NCI-H526 (cell line): Measurements from ENCODE around the gene KATNB1.
A peak's percentile ranks its signal among the peaks of the same experiment; 100 is the strongest.
"Not testable (repeated sequence)": the region's sequence is repeated elsewhere in the genome, so short reads cannot be mapped to it uniquely, and the experiment has no call there.

Experiments used
- DNase-seq, 2 experiments: peaks; one replicate each; lab custom pipeline; 2025; lab: John Stamatoyannopoulos, UW

The KATNB1 gene

DNA sequence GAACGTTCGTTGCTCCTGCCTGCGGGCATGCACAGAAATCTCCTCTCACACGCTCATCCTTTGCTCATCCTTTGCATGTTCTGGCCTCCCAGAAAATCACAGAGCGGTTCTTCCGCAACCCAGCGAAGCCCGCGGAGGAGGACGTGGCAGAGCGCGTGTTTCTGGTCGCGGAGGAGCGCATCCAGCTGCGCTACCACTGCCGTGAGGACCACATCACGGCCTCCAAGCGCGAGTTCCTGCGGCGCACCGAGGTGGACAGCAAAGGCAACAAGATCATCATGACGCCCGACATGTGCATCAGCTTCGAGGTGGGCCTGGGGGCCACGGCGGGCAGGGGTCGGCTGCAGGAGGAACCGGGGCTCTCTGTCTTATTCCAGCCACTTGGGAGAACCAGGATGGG, 9.6 kb upstream of the KATNB1 start:
- DNase-seq = no peak

DNA sequence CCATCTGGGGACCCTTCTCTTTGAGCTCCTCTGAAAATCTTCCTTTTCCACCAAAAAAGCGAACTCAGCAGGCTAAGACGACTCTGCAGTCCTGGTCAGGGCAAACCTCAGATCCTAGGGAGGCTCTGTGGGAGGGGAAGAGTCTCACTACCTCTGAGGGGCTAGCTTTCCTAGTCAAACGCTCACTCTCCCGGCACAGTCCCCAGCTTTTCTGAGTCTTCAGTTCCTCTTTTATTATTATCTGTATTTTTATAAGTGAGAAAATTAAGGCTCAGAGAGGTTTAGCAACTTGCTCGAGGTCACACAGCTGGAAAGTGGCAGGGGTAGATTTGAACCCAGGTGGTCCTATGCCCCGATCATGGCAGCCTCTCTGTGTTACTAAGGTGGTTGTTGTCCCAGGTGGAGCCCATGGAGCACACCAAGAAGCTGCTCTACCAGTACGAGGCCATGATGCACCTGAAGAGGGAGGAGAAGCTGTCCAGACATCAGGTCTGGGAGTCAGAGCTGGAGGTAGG, 9.1 kb upstream of the KATNB1 start:
- DNase-seq = no peak

DNA sequence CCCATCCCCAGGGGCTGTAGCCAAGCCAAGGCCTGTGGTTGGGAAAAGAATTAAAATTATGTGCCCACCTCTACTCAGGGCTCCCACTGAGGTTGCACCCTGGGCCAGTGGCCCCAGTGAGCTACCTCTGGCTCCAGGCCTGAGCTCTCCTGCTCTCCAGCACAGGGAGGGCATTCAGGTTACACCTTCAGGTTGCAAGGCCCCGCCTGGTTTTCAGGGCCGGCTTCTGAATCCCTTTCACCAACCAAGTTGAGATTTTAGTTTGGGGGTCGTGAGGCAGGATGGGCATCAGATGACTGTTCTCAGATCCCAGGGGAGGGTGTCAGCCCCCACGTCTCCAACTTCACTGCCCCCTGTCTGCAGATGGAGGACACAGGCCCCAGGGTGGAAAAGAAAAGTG, 8.0 kb upstream of the KATNB1 start:
- no peak for DNase-seq

DNA sequence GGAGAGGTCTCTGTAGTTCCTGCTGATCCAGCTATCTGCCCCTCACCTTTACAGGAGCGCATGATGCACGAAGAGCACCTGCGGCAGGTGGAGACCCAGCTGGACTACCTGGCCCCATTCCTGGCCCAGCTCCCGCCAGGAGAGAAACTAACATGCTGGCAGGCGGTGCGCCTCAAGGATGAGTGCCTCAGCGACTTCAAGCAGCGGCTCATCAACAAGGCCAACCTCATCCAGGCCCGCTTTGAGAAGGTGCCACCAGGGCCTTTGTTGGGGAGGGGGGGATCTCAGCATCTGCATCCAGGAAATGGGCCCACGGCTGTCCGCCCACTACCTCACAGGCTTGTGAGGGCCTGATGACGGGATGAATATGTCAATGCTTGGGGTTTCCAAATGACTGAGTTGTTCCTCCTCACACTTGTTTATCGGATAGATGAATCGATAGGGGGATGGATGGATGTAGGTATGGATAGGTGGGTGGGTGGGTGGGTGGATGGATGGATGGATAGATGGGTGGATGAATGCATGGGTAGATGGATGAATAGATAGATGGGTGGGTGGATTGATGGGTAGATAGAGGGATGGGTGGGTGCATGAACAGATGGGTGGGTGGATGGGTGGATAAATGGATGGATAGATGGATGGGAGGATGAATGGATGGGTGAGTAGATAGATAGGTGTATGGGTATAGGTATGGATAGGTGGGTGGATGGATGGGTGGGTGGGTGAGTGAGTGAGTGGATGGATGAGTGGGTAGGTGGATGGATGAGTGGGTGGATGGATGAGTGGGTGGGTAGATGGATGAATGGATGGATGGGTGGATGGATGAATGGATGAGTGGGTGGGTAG, 7.0 kb upstream of the KATNB1 start:
- no peak for DNase-seq

DNA sequence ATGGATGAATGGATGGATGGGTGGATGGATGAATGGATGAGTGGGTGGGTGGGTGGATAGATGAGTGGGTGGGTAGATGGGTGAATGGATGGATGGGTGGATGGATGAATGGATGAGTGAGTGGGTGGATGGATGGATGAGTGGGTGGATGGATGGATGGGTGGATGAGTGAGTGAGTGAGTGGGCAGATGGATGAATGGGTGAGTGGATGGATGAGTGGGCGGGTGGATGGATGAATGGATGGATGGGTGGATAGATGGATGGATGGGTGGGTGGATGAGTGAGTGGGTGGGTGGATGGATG, 6.4 kb upstream of the KATNB1 start:
- no peak for DNase-seq

DNA sequence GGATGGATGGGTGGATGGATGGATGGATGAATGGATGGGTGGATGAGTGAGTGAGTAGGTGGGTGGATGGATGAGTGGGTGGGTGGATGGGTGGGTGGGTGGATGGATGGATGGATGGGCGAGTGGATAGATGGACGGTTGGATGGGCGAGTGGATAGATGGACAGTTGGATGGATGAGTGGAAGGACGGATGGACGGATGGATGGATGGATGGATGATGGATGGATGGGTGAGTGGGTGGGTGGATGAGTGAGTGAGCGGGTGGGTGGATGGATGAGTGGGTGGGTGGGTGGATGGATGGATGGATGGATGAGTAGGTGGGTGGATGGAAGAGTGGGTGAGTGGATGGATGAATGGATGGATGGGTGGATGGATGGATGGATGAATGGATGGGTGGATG, 5.7 kb upstream of the KATNB1 start:
- DNase-seq = not testable (repeated sequence)

DNA sequence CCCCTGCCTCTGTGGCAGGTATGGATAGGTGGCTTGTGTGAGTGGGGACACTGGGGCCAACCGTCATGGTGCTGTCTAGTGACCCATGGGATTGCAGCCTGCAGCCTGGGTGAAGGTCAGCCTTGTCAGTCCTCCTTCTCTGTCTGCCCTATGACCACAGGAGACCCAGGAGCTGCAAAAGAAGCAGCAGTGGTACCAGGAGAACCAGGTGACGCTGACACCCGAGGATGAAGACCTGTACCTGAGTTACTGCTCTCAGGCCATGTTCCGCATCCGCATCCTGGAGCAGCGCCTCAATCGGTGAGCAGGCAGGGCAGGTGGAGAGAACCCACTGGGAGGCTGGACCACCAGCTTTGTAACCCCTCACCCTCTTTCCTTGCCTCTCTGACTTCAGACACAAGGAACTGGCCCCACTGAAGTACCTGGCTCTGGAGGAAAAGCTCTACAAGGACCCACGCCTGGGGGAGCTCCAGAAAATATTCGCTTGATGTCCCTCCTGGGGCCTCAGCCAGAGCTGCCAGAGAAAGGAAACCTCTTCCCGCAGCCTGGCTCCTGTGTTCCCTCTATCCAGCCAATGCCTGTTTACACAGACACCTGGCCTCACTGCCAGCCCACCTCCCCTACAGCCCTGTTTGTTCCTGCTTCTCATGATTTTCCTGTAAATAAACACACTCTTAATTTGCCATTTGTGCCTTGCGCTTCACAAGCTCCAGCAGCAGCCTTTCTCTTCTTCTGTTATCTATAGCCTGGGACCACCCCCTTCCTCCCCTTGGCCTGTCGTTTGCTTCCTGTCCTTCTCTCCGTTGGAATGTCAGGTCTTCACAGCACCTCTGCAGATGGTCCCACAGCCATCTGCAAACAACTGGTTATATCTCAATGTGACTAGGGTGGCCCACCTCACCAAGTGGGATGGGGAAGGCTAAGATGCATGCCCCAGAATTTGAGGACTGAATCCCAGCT, 4.5 kb upstream of the KATNB1 start:
- DNase-seq = no peak

DNA sequence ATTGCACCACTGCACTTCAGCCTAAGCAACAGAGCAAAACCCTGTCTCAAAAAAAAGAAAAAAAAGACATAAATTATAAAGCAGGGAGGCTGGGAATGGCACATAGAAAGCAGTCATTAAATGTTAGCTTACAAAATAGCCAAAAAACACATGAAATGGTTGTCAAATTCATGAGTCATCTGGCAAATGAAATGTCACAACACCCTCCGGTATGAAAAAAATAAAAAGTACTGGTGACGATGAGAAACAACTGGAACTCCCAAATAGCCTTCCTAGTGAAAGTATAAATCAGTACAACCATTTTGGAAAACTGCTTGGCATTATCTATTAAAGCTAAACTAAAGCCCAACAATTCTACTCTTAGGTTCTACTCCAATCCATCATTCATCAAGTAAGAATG, 3.5 kb upstream of the KATNB1 start:
- DNase-seq = no peak

DNA sequence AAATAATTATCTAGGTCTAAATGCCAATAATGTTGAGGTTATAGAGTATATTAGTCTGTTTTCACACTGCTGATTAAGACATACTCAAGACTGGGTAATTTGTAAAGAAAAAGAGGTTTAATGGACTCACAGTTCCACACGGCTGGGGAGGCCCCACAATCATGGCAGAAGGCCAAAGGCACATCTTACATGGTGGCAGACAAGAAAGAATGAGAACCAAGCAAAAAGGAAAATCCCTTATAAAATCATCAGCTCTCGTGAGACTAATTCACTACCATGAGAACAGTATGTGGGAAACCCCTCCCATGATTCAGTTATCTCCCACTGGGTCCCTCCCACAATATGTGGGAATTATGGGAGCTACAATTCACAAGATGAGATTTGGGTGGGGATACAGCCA, 2.9 kb upstream of the KATNB1 start:
- DNase-seq = no peak

DNA sequence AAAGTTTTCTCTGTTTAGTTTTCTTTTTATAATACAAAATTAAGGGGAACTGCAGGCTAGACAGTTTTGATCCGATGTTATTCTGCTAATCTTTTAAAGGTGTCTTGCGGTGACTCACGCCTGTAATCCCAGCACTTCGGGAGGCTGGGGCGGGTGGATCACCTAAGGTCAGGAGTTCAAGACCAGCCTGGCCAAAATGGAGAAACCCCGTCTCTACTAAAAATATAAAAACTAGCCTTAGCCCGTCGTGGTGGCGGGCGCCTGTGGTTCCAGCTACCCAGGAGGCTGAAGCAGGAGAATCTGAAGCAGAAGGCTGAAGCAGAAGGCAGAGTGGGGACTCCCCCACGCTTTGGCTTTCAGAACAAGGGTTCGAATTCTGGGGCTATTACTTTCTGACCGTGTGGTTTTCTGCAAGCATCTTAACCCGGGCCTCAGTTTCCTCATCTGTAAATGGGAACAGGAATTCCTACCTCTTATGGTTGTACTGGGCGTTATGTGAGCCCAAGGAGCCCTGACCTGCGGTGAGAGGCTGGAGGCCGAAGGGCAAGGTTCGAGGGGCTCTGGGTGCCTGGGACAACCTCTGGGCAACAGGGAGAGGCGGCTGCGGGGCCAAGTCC, 1.2 kb upstream of the KATNB1 start:
- no peak for DNase-seq

DNA sequence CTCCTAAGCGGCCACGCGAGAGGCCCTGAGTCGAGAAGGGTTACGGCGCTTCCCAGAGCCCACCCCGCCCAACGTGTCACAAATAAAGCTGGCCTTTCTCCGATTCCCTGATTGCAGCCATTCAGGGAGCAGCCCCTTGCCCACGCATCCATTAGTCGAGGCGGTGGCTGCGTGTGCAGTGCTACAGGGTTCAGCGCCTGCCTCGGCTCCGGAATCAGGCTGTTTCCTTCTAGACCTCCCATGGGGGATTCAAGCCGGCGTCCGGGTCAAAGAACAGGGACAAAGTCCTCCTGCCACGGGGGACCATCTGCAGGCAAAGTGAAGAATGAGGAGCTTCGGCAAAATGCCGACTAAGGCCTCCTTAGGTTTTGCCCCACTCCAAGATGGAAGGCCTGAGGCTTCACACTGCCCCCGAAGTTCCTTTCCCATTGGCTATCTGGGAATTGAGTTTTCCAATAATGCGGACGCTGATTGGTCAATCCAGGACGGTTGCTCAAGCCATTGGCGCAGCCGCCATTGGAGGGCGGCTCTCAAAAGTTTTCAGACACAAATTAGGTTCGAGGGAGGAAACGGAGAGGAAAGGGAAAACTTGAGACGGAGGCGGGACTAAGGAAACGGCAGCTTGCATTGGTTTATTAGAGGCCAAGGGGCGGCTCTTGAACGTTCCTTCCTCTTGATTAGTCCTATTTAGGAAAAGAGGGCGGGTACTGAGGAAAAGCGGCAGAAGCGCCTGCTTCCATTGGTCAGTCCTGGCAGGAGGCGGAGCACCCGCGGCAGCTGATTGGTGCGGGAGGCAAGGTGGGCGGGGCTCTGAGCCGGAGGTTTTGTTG, 430 bp upstream of the KATNB1 start:
- peak; percentile 98 to 99 for DNase-seq

DNA sequence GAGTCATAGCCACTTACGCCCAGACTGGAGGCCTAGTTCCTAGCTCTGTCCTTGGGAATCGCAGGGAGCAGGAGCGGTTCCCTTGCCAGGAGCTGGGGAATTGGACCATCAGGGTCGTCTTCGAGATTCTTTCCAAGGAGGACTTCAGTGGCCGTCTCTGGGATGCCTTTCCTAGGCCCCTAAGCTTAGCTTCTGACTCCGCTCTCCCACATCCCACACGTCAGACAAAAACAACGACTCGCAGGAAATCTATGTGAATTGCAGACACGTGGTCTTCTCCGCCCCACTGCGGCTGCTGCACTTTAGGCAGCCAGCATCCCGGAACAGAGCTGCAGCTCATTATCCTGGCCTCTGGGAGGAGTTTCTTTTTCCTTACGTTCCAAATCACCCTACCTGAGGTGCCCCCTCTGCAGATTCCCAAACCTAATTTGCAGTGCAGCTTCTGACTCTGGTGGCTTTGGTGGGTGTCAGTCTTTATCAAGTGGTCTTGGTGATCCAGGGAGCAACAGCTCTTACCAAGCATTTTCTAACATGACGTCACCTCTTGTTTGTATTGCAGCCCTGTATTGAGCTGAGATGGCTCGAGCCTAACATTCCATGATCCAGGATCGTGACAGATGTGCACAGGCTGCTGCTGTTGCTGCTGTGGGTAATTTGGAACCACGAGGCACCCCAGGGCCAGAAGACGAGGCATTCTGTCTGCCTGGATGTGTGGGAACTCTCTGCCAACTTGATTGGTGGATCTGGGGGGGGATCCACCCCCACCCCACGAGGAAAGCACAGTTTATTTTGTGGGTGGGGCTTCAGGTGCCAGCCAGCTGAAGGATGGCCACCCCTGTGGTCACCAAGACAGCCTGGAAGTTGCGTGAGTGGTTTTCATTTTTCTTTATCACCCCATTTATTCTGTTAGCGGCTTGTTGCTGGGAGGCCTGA, 1.1 kb downstream of the KATNB1 start:
- DNase-seq = peak in 1 of 2 experiments; percentile 27

DNA sequence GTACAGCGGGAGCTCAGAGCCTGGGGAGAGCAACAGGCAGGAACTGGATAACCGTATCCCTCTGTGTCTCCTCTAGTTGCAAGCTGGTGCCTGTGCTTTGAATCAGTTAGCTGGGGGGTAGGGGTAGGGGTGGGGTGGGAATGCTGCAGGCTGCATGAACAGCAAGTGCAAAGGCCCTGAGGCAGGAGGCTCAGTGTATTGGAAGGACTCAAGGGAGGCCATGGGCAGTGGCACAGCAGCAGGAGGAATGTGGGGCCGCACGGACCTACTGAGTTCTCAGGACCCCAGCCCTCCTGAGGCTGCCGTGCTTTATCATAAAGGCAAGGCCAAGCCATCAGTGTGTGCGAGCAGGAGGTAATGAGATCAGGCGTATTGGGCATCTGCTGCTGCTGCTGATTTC, 3.3 kb downstream of the KATNB1 start:
- DNase-seq = no peak

DNA sequence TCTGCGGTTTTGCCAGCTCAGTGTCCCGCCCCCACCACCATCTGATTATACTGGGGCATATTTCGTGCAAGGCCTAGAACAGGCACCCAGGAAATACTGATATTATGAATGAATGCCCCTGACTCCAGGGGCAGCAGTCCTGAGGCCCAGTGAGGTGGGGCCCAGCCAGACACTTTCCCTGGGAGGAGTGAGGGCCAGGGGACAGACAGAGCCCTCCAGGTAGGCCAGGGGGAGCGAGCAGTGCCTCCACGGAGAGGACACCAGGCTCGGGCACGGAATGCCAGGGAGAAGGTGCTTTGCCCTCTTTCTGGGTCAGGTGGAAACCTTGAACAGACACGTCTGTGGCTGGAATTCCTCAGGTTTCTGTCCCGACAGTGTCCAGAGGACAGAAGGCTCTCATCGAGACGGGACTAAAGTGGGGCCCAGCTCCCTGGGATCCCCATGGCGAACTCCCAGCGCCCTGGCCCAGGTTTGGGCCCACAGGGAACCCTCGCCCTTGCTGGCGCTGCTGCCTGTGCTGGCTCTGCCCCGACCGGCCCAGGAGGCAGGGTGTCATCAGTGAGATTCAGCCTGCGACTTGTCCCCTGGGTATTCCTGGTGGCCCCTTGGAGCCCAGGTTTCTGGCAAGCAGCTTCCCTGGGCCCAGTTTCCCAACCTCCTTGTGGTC, 4.3 kb downstream of the KATNB1 start:
- no peak for DNase-seq

DNA sequence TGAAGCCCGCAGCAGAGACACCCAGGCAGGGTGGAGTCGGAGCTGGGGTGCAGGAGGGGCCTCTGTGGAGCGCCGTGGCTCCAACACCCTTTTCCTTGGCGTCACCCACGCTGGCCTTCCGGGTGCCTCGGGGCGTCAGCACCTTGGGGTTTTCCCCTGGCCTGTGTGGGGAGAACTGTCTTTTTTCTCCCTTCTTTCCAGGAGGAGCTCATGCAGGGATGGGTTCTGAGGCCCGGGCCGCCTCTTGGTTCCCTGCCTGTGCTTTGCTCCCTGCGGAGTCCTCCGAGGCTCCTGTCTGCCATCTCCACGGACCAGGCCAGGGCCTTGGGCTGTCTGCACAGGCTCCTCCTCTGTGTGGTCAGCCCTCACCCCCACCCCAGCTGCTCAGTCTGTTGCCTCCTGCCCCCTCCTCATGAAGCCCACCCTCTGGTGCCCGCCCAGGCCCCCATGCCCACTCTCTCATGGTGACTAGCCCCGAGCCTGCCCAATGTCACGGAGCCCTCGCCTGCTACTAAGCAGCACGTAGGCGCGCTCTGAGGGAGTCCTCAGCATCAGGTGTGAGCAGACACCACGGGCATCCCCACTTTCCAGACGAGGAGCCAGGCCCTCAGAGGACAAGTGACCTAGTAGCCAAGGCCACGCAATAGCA, 5.0 kb downstream of the KATNB1 start:
- DNase-seq = no peak

DNA sequence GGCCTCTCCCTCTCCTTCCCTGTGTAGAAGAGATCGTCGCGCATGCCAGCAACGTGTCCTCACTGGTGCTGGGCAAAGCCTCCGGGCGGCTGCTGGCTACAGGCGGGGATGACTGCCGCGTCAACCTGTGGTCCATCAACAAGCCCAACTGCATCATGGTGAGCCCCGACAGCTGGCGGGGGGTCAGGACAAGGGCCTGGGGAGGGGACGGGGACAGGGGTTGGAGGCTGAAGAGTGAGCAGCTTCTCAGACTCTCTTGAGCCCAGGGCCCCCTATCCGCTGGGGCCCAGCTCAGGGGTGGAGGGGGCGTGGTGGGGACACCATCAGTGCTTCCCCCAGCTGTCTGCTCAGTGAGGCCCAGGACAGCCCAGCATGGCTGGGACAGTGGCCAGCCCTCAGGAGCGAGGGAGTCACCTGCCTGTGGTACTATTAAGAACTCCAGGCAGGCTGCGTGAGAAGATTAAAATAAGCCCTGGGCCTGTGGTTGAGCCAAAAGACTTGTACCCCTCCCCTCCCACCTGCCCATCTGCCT, 6.2 kb downstream of the KATNB1 start:
- DNase-seq = no peak

DNA sequence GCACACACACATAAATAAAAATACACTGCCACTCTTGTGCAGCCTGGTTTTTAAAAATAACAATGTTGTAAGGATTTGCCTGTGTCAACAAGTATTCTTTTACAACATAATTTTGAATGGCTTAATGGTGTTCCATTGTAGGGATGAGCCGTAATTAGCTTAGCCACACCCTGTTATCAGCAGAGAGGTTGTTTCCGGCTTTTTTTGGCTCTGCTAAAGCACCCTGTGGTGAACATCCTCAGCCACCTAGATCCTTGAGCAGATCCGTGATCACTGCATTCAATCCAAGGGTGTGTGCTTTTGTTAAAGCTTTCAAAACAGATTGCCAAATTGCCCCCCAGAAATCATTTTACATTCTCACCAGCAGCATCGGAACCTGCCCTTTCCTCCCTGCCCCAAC, 7.0 kb downstream of the KATNB1 start:
- DNase-seq = peak in 1 of 2 experiments; percentile 24

DNA sequence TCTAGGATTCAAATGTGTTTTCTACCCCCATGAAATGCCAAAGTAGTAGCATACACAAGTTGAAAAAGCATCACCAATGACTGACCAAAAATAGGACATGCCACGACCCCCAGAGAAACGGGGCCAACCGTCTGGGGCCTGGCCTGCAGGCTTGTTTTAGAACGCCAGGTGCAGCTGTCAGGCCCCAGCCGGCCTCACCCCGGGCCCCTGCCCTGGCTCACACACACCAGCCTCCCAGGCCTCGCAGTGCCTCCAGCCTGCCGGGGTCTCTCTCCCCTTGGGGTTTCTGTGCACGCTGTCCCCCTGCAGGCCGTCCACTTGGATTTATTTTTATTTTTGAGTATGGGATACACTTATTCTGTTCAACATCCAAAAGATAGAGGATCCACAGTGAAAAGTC, 7.9 kb downstream of the KATNB1 start:
- no peak for DNase-seq
